IMR-90 (cell line): ENCODE results near the gene OR1F1. TPM values are rescaled to one million over a fixed set of nuclear protein-coding genes. Genes with fewer than 3 reads are reported as not detected.

Source experiments
- ATAC-seq: fragments of 200-7000 bp; cut with Tn5 transposase; 2 replicates; pipeline ENCODE4 v1.9.1; 2020; ENCODE audit warnings: low read depth, mild to moderate bottlenecking, moderate library complexity
- BruUV-seq: library from RNA; stranded (reverse); fragments of 400-500 nt; replicated peaks from 2 replicates; lab custom pipeline; 2021; lab: Mats Ljungman, UMichigan
- CTCF ChIA-PET: fragments of 300-600 bp; formaldehyde crosslinking; extraction: SDS; loops from one replicate; lab custom pipeline; 2021; ENCODE audit warnings: antibody characterized with exemption; lab: Yijun Ruan, JAX
- POLR2A ChIA-PET: fragments of 300-600 bp; sonication (Branson Sonifier 250); formaldehyde crosslinking; loops from one replicate; lab custom pipeline; 2022; ENCODE audit warnings: antibody characterized with exemption; ENCODE audit not compliant: unreplicated experiment; lab: Charles Lee
- DNase-seq: peaks from one replicate; pipeline ENCODE4 v3.0.0; 2013
- H2AFZ ChIP-seq: replicated peaks from 2 replicates; pipeline ENCODE3; 2013; ENCODE audit warnings: low read length, mild to moderate bottlenecking; ENCODE audit not compliant: poor library complexity
- H2AK5ac ChIP-seq: 2 replicates; pipeline ENCODE4 v1.6.1; 2013; ENCODE audit warnings: low read depth, low read length, inconsistent platforms
- H2AK9ac ChIP-seq: replicated peaks from 2 replicates; pipeline ENCODE3; 2013; ENCODE audit warnings: mild to moderate bottlenecking, low read depth, low read length, moderate library complexity; ENCODE audit not compliant: poor library complexity
- H2BK120ac ChIP-seq: 2 replicates; pipeline ENCODE4 v1.6.1; 2013; ENCODE audit warnings: low read depth, low read length, inconsistent platforms
- H2BK15ac ChIP-seq: 3 replicates; pipeline ENCODE4 v1.6.1; 2013; ENCODE audit warnings: low read depth, low read length, inconsistent platforms
- H2BK20ac ChIP-seq: 2 replicates; pipeline ENCODE4 v1.6.1; 2013; ENCODE audit warnings: low read depth, mild to moderate bottlenecking, inconsistent platforms, low read length, moderate library complexity
- H2BK5ac ChIP-seq: 2 replicates; pipeline ENCODE4 v1.6.1; 2013; ENCODE audit warnings: mild to moderate bottlenecking, low read depth, low read length, inconsistent platforms; ENCODE audit not compliant: poor library complexity, severe bottlenecking
- H3K14ac ChIP-seq: replicated peaks from 2 replicates; pipeline ENCODE4 v1.6.1; 2013; ENCODE audit warnings: low read depth, low read length, inconsistent platforms
- H3K18ac ChIP-seq: 2 replicates; pipeline ENCODE4 v1.6.1; 2013; ENCODE audit warnings: low read depth, low read length, control low read depth
- H3K23ac ChIP-seq: 2 replicates; pipeline ENCODE4 v1.6.1; 2013; ENCODE audit warnings: low read depth, low read length, inconsistent platforms
- H3K27ac ChIP-seq: 2 replicates; pipeline ENCODE4 v1.5.1; 2013; ENCODE audit warnings: mild to moderate bottlenecking, control low read depth, low read length; ENCODE audit not compliant: insufficient read depth
- H3K27me3 ChIP-seq: 2 replicates; pipeline ENCODE4 v1.6.1; 2013; ENCODE audit warnings: low read length; ENCODE audit not compliant: control insufficient read depth, insufficient read depth
- H3K36me3 ChIP-seq: 2 replicates; pipeline ENCODE4 v1.6.1; 2013; ENCODE audit warnings: low read length, mixed read lengths; ENCODE audit not compliant: control insufficient read depth, insufficient read depth
- H3K4ac ChIP-seq: 2 replicates; pipeline ENCODE4 v1.6.1; 2013; ENCODE audit warnings: low read depth, low read length, inconsistent platforms
- H3K4me1 ChIP-seq: 2 replicates; pipeline ENCODE4 v1.6.1; 2013; ENCODE audit warnings: low read length, mixed read lengths; ENCODE audit not compliant: control insufficient read depth, insufficient read depth
- H3K4me2 ChIP-seq: 2 replicates; pipeline ENCODE4 v1.6.1; 2013; ENCODE audit warnings: low read depth, mild to moderate bottlenecking, control low read depth, low read length, moderate library complexity
- H3K4me3 ChIP-seq: 2 replicates; pipeline ENCODE4 v1.5.1; 2013; ENCODE audit warnings: low read depth, mild to moderate bottlenecking, control low read depth, low read length, moderate library complexity; ENCODE audit not compliant: insufficient read depth
- H3K56ac ChIP-seq: 2 replicates; pipeline ENCODE4 v1.6.1; 2013; ENCODE audit warnings: low read length, inconsistent platforms; ENCODE audit not compliant: insufficient read depth; ENCODE audit errors: extremely low read depth
- H3K79me1 ChIP-seq, 2 experiments: 2 replicates each; pipeline ENCODE4 v1.6.1; 2013; ENCODE audit warnings: low read length in 2 of 2, inconsistent platforms in 1 of 2, low read depth in 1 of 2
- H3K9ac ChIP-seq: 2 replicates; pipeline ENCODE4 v1.6.1; 2013; ENCODE audit warnings: low read depth, low read length, control low read depth
- H3K9me1 ChIP-seq: 2 replicates; pipeline ENCODE4 v1.6.1; 2013; ENCODE audit warnings: low read length, inconsistent platforms; ENCODE audit not compliant: insufficient read depth
- H3K9me3 ChIP-seq: 2 replicates; pipeline ENCODE4 v1.6.1; 2013; ENCODE audit warnings: low read length; ENCODE audit not compliant: control insufficient read depth, insufficient read depth
- H4K20me1 ChIP-seq: 2 replicates; pipeline ENCODE4 v1.6.1; 2013; ENCODE audit warnings: low read length, inconsistent platforms; ENCODE audit not compliant: insufficient read depth
- H4K5ac ChIP-seq: 2 replicates; pipeline ENCODE4 v1.6.1; 2013; ENCODE audit warnings: mild to moderate bottlenecking, low read depth, low read length, control low read depth
- H4K8ac ChIP-seq, 2 experiments: 2 replicates each; pipeline ENCODE4 v1.6.1; 2013; ENCODE audit warnings: low read depth in 2 of 2, low read length in 2 of 2, control low read depth in 1 of 2, inconsistent platforms in 1 of 2
- H4K91ac ChIP-seq: 2 replicates; pipeline ENCODE4 v1.6.1; 2013; ENCODE audit warnings: low read depth, low read length, inconsistent platforms; ENCODE audit not compliant: insufficient read depth
- CHD1 ChIP-seq: IDR thresholded peaks from 2 replicates; pipeline ENCODE4 v1.6.1; 2012; ENCODE audit warnings: low read depth, low read length, improper control_type of control experiment
- FOS ChIP-seq: fragments of 150-350 bp; IDR thresholded peaks from 2 replicates; pipeline ENCODE4 v1.6.1; 2016; ENCODE audit warnings: low read depth, low read length
- SMC3 ChIP-seq: fragments of 150-350 bp; IDR thresholded peaks from 2 replicates; pipeline ENCODE4 v1.6.1; 2016; ENCODE audit warnings: low read depth, mild to moderate bottlenecking, antibody characterized with exemption, low read length, moderate library complexity
- WGBS, 2 experiments: methylation state at CpG; one replicate each; pipeline versions ENCODE4 v1.1.5 to v1.1.7; 2013; ENCODE audit warnings: missing lambda C conversion rate in 2 of 2; ENCODE audit not compliant: insufficient read length in 1 of 2; ENCODE audit errors: extremely low coverage in 2 of 2; 5-methylcytosine and 5-hydroxymethylcytosine counted together
- dilution Hi-C: fragments of 300-500 bp; cut with HindIII; formaldehyde crosslinking; loops from one replicate; pipeline ENCODE4 v1.14.3; 2018; ENCODE audit warnings: low sequenced_read_pairs; ENCODE audit not compliant: unreplicated experiment
- in situ Hi-C: fragments of 300-500 bp; cut with MboI; formaldehyde crosslinking; loops from 3 replicates; pipeline ENCODE4 v1.14.3; 2019; ENCODE audit warnings: low sequenced_read_pairs, inconsistent platforms, mixed read lengths
- intact Hi-C: fragments of 100-400 bp; cut with micrococcal nuclease; formaldehyde crosslinking; loops from 2 replicates; pipeline ENCODE4 v1.10.0; 2022
- polyA plus RNA-seq, 3 experiments: library from polyadenylated mRNA; depleted of rRNA; stranded (reverse); fragments of >200 nt; gene quantifications; 2 replicates each; pipeline ENCODE4 v1.2.3, GENCODE V29; 2012; ENCODE audit warnings: low replicate concordance in 1 of 3
- total RNA-seq: library from RNA; depleted of rRNA; stranded (reverse); fragments of >200 nt; gene quantifications from 2 replicates; pipeline ENCODE4 v1.2.3, GENCODE V29; 2012

The OR1F1 gene
- total and polyA plus RNA-seq, 2 of the 4 experiments (the other 2 are of a cell fraction), result 0.12 TPM; not detected in 1

DNA sequence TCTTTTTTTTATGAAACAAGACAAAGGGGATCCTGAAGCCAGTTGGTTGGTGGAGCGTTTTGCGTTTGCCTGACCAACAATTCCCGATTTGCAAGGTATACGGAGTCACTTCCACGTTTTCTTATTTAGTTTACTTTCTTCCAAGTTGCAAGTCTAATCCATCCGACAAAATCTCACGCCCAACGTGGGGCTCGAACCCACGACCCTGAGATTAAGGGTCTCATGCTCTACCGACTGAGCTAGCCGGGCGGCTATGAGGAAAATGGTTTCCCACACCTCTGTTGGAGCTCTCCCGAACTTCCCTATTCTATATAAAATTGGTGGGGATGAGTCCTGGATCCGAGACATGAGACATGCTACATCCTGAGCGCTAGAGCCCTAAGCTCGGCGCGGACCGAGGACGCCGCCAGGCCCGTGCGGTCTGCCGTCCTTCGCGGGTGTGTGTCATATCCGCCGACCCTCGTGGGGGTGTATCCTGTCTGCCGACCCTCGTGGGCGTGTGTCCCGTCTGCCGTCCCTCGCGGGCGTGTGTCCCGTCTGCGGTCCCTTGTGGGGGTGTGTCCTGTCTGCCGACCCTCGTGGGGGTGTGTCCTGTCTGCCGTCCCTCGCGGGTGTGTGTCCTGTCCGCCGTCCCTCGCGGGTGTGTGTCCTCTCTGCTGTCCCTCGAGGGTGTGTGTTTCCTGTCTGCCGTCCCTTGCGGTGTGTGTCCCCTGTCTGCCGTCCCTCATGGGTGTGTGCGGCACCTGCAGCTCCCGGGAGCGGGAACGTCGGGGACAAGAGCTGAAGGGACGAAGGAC, 30.6 kb upstream of the OR1F1 start:
- ChIA-PET POLR2A (no interaction called here), CTCF (interaction anchor here (1.2 kb wide), 1 partner anchor 22 kb away, joined by 3 read pairs; the partner anchor contains the start of gene ZNF213)
- Histone ChIP-seq H2AK5ac (0 out of 2 replicates have a peak overlapping the region, but pooled peaks have one; percentile 20), H3K79me1 (no peaks in the 10 kb centered on the region), H3K9ac (no peak overlapping the region), H3K56ac (no peak overlapping the region), H3K18ac (no peak overlapping the region), H3K4me2 (peak overlapping the region; percentile 70), H4K20me1 (peaks cover 12% of the 10 kb centered on the region), H2AFZ (peak overlapping the region; percentile 94), H4K5ac (no peak overlapping the region), H3K27me3 (no peaks in the 10 kb centered on the region), H3K14ac (no peak overlapping the region), H4K8ac (no peak overlapping the region), H3K36me3 (no peaks in the 10 kb centered on the region), H2BK15ac (no peak overlapping the region), H4K91ac (no peak overlapping the region), H3K9me3 (no peaks in the 10 kb centered on the region), H3K4ac (0 out of 2 replicates have a peak overlapping the region, but pooled peaks have one; percentile 6), H2BK20ac (no peak overlapping the region), H2AK9ac (peak overlapping the region; percentile 6), H2BK120ac (no peak overlapping the region), H2BK5ac (no peak overlapping the region), H3K4me3 (peak overlapping the region; percentile 72), H3K27ac (no peak overlapping the region; the same call in 1 of the 2 replicates), H3K23ac (no peak overlapping the region), H3K9me1 (peaks cover 10% of the 10 kb centered on the region), H3K4me1 (peaks cover 4% of the 10 kb centered on the region)
- intact Hi-C loops, result no loop called here
- in situ Hi-C loops, result no loop called here
- dilution Hi-C loops, result no loop called here
- TF ChIP-seq FOS, result peak; percentile 91
- no peak for TF ChIP-seq SMC3
- peak; percentile 63; the same call in 1 of the 2 replicates for TF ChIP-seq CHD1
- 4% methylated on average over 16 of the region's 59 CpGs; no CpG with 5 or more reads in 1 of the 2 experiments for WGBS, 2 experiments
- peak; percentile 58 for ATAC-seq
- BruUV-seq, result TSS peak; percentile 100
- DNase-seq, result peak; percentile 98
